ENCODE results near the gene GRID1.

The GRID1 gene

DNA sequence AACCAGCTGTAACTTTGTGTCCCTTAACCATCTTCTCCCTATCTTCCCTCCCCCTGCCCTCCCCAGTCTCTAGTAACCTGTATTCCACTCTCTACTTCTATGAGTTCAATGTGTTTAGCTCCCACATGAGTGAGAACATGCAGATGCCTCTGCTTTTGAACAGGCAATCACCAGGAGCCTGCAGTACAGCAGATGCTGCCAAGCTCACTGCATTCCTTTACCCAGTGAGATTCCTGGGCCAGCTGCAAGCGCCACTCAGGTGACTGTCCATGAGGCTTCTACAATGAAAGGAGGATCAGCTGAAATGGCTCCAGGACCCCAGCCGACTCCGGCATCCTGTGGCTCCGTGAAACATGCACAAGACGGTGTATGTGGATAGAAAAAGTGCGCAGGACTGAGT lies 15.7 kb downstream of the GRID1 start:
- no peak for DNase-seq

GRCh38 chr10:86349940-86350630 lies 16.5 kb downstream of the GRID1 start:
- no peak for DNase-seq

DNA sequence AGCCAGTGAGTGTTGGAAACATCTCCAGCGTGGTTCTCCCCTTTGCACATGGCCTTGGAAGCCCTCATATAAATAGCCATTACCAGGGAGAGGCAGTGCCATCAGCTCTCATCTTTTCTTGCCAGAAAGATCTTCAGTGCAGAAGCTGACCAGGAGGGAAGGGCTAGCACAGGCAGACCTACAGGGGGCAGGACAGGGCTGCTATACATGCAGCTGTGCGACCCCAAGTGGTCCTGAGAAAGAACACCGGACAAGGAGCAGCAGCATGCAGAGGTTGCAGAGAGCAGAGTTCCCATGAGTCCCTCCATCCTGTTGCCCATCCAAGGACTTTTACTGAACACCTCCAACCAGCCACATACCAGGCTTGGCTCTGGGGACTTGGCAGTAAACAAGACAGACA lies 17.1 kb downstream of the GRID1 start:
- peak in 1 of 2 experiments; percentile 18 for DNase-seq

GRCh38 chr10:86348321-86349210 lies 18.0 kb downstream of the GRID1 start:
- DNase-seq: no peak

DNA sequence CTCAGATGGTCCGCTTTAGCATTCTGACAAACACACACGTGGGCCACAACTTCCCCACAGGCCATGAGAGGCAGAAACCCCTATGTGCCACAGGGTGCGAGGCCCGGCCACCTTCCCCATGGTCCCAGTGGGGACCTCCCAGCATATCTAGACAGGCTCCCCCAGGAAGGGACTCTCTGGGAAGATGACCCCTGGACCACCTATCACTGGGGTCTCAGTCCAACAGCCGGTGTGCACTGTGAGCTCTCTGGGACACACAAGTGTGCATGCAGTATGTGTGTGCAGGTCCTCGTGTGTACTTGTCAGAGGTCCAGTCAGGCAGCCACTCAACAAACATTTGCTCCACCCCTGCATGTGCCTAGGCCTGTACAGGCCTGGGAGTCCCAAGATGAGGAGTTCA lies 18.7 kb downstream of the GRID1 start:
- DNase-seq: no peak

DNA sequence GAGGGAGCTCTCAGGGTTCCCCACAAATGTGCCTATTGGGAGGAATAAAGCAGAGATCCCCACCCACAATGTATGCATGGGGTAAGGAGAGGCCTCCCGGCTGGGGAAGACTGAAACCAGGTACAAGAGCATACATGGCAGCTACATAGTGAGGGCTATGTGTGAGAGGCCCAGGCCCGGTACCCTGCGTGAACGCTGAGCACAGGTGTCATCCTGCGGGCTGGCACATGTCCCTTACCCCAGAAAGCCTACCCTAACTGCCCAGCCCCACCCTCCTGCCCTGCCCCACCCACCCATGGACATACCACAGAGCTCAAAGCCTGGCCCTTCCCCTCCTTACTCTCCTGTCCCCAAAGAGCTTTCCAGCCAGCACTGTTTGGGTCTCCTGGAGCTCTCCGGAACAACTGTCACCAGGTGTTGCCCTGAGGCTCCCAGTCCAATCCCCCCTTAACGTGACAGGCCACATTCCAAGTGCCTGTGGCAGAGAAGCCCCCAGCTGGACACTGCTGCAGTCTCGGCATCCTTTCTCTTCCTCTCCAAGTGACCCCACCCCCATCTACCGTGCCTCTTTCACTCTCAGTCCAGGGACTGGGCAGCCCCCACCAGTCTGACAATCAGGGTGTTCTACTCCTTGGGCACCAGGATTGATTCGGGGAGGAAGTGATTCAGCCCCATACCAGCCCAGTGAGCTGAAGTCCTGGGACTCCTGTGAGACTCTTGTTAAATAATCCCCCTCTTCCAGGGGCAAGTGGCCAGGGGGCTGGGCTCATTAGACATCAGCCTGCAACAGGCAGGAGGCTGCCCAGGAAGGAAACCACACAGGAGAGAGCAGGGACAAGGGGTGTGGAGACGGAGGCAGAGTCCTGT lies 19.6 kb downstream of the GRID1 start:
- DNase-seq: no peak

- no peak for DNase-seq
Observed at GRCh38 chr10:86345859-86346798, 20.5 kb downstream of the GRID1 start.

GRCh38 chr10:86345296-86345858 lies 21.2 kb downstream of the GRID1 start:
- DNase-seq: no peak

- no peak for DNase-seq
Observed at GRCh38 chr10:86344714-86345161, 21.9 kb downstream of the GRID1 start.

DNA sequence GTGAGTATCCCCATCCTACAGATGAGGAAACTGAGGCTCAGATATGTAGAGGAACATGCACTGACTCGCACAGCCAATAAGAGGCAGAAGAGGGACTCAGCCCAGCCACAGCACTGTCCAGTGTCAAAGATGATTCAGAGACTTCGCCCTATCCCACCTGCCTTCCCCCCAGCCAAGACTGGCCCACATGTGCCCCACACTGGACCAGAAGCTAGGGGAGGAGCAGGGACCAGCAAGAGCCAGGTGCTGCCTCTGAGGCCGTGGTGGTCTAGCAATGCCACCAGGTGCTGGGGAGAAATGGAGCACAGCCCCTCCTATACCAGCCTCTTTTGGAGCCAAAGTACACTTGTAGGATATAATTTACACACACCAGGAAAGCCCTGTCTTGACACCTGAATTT lies 22.3 kb downstream of the GRID1 start:
- DNase-seq: no peak

DNA sequence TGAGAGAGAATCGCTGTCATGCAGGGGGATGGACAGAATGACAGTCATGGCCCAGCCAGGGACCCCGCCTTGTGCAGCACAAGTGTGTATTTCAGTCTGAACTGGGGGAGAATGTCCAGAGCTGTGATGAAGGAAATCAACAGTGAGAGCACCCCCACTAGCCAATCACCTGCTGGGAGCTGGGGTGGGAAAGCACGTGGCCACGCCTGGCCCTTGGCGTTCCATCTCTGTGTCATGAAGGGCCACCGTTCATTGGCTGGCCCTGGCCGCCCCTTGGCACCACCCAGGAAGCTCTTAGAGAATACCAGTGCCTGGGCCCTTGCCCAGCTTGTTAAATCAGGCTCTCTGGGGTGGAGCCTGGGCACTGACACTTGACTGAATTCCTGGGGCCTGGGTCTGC lies 22.8 kb downstream of the GRID1 start:
- no peak for DNase-seq

DNA sequence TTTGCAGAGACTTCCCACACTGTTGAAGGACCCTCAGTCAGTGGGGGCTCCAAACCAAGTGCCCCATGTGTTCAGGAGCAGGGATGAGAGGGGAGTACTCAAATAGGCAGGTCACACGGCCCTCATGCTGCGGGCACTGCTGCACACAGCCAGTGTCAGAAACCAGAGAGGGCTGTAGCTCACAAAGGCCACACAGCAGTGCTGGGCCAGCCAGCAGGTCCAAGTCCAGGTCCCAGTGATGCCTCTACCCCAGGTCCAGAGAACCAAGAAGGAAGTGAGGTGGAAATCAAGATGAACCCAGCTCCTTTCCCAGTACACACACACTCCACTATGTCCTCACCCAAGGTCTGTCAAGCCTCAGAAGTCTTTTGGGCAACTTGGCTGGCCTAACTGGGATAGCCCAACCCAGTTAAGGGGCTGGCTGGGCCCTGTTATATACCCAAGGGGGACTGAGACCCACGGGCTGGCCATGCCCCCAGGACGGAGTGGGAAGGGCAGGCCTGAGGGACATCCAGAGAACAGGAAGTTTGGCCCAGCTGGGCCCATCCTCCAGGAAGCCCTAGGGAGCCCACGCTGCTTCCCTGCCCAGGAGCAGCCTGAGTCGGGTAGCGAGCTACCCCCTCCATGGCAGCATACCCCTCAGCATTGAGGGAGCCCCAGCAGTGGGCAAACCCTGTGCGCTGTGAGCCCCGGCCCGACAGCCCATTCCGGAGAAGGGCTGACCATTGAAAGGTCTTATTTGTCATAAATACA lies 24.3 kb downstream of the GRID1 start:
- no peak for DNase-seq

DNA sequence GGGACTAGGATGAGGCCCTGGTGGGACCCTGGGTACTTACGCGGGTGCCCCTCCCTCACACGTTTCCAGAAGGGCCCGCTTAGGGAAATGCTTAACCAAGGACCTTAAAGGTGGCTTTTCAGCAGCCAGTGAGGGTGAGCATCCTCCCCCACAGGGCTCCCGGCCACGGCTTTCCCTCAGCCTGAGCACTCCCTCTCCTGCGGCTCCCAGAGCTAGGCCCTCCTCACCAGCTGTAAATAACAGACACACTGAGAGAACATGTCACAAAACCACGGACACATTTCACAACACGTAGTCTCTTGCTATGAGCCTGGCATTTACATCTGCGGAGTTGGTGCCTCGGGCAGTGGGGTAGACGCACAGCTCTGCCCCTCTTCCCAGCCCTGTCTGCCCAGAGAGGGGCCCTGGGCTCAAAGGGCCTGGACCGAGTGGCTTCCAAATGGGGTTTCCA lies 25.2 kb downstream of the GRID1 start:
- no peak for DNase-seq

DNA sequence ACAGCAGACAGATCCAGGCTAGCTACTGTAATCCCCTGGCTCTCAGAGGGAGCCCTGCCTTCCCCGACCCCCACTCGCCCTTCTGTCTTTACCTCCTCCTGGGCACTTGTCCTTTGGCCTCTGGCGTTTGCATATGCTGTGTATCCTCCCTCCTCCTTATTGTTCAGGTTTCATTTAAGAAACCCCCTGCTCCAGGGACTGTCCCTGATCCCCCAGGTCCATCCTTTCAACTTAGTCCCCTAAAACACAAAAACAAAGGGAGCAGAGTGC lies 25.7 kb downstream of the GRID1 start:
- no peak for DNase-seq

DNA sequence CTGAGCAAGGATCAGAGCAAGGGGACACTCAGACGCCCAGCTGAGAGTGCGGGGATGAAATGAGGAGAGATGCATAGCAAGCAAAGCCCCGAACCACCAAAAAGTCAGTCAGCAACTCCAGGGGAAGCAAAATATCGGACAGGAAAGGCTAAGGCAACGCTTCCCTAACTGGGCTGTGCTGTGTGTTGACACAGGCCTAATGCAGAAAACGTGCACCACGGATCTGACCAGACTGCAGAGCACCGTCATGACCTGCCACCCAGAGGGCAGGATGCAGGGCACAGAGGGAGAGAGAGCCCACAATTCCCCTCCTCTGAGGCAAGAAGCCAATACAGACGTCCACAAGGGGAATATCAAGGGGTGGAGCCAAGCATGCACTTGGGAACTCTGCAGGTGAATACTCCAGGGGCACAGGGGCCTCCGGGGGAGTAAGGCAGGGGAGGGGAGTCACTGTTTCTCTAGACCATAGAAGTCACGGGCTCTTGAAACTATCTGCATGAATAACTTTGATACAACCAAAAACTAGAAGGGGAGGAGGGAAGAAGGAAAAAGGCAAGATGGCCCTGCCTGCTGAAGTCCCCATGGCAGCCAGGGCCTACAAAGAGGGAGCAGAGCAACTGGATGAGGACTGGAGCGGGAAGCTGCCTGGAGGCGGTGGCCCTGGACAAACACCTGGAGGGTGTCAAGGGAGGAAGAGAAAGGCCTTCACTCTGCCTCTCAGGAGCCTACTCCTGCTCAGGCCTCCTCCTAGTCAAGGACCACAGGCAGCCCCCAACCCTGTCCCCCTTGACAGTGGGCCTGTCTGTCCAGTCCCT lies 26.2 kb downstream of the GRID1 start:
- DNase-seq: no peak

DNA sequence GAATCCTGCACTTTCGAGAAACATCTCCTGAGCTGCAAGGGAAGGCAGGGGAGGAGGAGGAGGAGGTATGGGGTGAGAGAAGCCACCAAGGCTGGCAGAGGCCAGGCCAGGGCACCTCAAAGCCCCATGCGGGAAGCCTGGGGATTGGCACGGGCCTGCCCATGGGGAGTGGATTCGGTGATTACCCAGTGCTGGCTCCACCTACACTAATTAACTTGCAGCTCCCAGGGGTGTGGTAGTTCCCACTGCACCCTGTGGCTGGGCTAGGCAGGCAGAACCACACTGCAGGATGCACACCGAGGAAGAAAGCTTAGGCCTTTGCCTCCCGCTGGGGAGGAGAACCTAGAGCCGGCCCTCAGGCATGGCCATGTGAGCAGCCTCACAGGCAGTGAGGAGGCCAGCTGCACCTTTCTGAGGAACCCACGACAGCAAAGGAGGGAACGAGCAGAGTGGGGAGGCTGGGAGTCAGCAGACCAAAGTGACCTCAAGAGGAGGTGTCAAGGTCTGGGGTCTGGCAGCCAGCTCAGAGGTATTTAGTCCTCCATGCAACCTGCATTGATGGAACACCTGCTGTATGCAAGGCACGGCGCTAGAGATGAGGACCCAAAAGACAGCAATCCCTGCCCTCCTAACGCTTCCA lies 27.2 kb downstream of the GRID1 start:
- DNase-seq: no peak

DNA sequence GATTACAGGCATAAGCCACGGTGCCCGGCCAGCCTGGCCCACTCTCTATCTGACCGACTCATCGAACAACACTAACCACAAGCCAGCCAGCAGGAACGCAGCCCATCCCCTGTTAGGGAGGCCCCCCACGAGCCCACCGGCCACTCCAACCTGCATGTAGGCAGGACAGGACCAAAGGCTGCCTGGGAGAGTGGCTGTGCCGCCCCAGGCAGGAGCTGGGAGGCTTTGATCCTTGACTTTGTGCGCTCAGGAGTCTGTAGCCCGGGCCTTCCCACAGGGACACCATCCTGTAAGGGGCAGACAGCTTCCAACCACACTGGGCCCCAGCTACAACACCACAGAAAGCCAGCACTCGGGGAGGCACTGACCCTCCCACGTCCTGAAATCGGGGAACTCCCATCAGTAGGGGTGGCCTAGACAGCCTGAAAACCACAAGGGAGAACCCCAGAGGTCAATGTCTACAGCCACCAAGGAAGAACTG lies 29.4 kb downstream of the GRID1 start:
- no peak for DNase-seq

- DNase-seq: no peak
Observed at GRCh38 chr10:86336341-86336740, 30.3 kb downstream of the GRID1 start.

DNA sequence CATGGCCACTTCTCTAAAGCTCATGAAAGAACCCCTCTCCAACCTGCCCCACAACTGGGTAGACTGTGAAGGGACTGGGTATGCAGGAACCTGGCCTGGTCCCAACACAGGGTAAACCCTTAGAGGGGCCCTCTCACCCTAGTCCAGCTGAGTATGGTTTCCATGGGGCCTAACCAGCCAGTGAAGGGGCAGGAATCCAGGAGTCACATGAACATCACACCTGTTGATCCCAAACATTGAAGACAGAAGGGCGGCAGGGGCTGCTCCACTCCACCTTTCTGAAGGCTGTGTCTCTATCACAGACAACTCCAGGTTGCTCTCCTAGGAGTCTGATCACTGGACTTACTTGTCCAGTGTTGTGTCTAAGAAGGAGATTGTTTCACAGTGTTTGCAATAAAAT lies 30.8 kb downstream of the GRID1 start:
- DNase-seq: no peak

GRCh38 chr10:86335257-86335656 lies 31.3 kb downstream of the GRID1 start:
- no peak for DNase-seq

All from NCI-H1930 (cell line).